Left ventricle myocardium inferior (tissue), 1 donor: Measurements from ENCODE around the gene POLR2A. TPM values are rescaled to one million over a fixed set of nuclear protein-coding genes. Genes with fewer than 3 reads are reported as not detected.

Experiments used
- DNase-seq: peaks from one replicate; pipeline ENCODE4 v3.0.0-alpha.2; 2020
- H3K27ac ChIP-seq: fragments of 200-600 bp; replicated peaks from 2 replicates; pipeline ENCODE4 v1.8.0; 2021
- H3K27me3 ChIP-seq: fragments of 200-600 bp; 2 replicates; pipeline ENCODE4 v1.8.0; 2021; ENCODE audit warnings: low read depth
- H3K36me3 ChIP-seq: fragments of 200-600 bp; 2 replicates; pipeline ENCODE4 v1.8.0; 2021
- H3K4me1 ChIP-seq: fragments of 200-600 bp; 2 replicates; pipeline ENCODE4 v1.8.0; 2021
- H3K4me3 ChIP-seq: fragments of 200-600 bp; 2 replicates; pipeline ENCODE4 v1.8.0; 2021; ENCODE audit warnings: mild to moderate bottlenecking, moderate library complexity
- H3K9me3 ChIP-seq: fragments of 200-600 bp; replicated peaks from 2 replicates; pipeline ENCODE4 v1.8.0; 2021
- CTCF ChIP-seq: fragments of 200-600 bp; IDR thresholded peaks from 2 replicates; pipeline ENCODE4 v1.8.0; 2021; ENCODE audit warnings: antibody characterized with exemption, mild to moderate bottlenecking, borderline replicate concordance
- intact Hi-C: fragments of 100-400 bp; cut with micrococcal nuclease; formaldehyde crosslinking; loops from one replicate; pipeline ENCODE4 v1.11.0; 2022
- total RNA-seq: library from RNA; stranded (reverse); fragmentation: NEBNext Ultra II Directional; extraction: Animal tissue kit (Norgen Biotek cat#: 25700); gene quantifications from one replicate; pipeline ENCODE4 v1.2.1, GENCODE V29; 2021
- donor health status: DM: no; HTN: yes; CAD: no; lungs with severe emphysema.

POLR2A gene
- total RNA-seq, 1 donor from 2014 or later: 38.7 TPM

- intact Hi-C loops: no loop called here
- Histone ChIP-seq H3K27me3 (peaks cover 41% of the 10 kb centered on the region), H3K36me3 (no peaks in the 10 kb centered on the region), H3K4me1 (peaks cover 65% of the 10 kb centered on the region), H3K4me3 (no peak overlapping the region), H3K27ac (peak overlapping the region; percentile 82), H3K9me3 (no peaks in the 10 kb centered on the region)
- no peak for TF ChIP-seq CTCF
- no peak for DNase-seq
These were observed 42.9 kb upstream of the POLR2A start for GRCh38 chr17:7441266-7441665.

GRCh38 chr17:7442142-7442541 is 42.0 kb upstream of the POLR2A start:
- Histone ChIP-seq H3K9me3 (no peaks in the 10 kb centered on the region), H3K4me1 (peaks cover 64% of the 10 kb centered on the region), H3K4me3 (no peak overlapping the region), H3K36me3 (no peaks in the 10 kb centered on the region), H3K27ac (no peak overlapping the region), H3K27me3 (peaks cover 50% of the 10 kb centered on the region)
- intact Hi-C loops: no loop called here
- no peak for TF ChIP-seq CTCF
- no peak for DNase-seq

- H3K27ac ChIP-seq: no peak overlapping the region
- peaks cover 56% of the 10 kb centered on the region for H3K27me3 ChIP-seq
- intact Hi-C loops: no loop called here
- no peak for TF ChIP-seq CTCF
- H3K9me3 ChIP-seq: no peaks in the 10 kb centered on the region
- no peak overlapping the region for H3K4me3 ChIP-seq
- DNase-seq: no peak
- no peaks in the 10 kb centered on the region for H3K36me3 ChIP-seq
- peaks cover 48% of the 10 kb centered on the region for H3K4me1 ChIP-seq
These were observed 40.4 kb upstream of the POLR2A start for GRCh38 chr17:7443499-7444485.

- peak; percentile 88 for DNase-seq
- intact Hi-C loops: no loop called here
- Histone ChIP-seq H3K27ac (peak within 1 kb of the TSS; percentile 74), H3K27me3 (peaks cover 45% of the 10 kb centered on the region), H3K36me3 (no peaks in the 10 kb centered on the region), H3K4me1 (peaks cover 36% of the 10 kb centered on the region), H3K9me3 (no peaks in the 10 kb centered on the region), H3K4me3 (peak within 1 kb of the TSS; percentile 70)
- peak; percentile 36 for TF ChIP-seq CTCF
These were observed 39.2 kb upstream of the POLR2A start, which contains the start of gene CHRNB1 for GRCh38 chr17:7444682-7445618. Gene CHRNB1 (plus strand): TSS chr17:7445061. CDS start chr17:7445128, 67 bp downstream.

GRCh38 chr17:7445619-7445968 is 38.6 kb upstream of the POLR2A start:
- H3K27ac ChIP-seq: peak overlapping the region; percentile 74
- peaks cover 39% of the 10 kb centered on the region for H3K27me3 ChIP-seq
- no peak for DNase-seq
- H3K4me1 ChIP-seq: peaks cover 30% of the 10 kb centered on the region
- H3K4me3 ChIP-seq: peak overlapping the region; percentile 70
- intact Hi-C loops: no loop called here
- no peaks in the 10 kb centered on the region for H3K36me3 ChIP-seq
- TF ChIP-seq CTCF: no peak
- no peaks in the 10 kb centered on the region for H3K9me3 ChIP-seq
